K562 (cell line): ENCODE data around the gene SLC4A1. TPM values are rescaled to one million over a fixed set of nuclear protein-coding genes. Genes with fewer than 3 reads are reported as not detected.

Source experiments
- CBX5 ChIP-seq: IDR thresholded peaks from 2 replicates; pipeline ENCODE4 v1.6.1; 2014; ENCODE audit warnings: low read depth, borderline replicate concordance
- GATAD2A ChIP-seq: fragments of 450-650 bp; IDR thresholded peaks from 2 replicates; pipeline ENCODE4 v1.6.1; 2017
- HDAC8 ChIP-seq: fragments of 450-650 bp; IDR thresholded peaks from 2 replicates; pipeline ENCODE4 v1.6.1; 2016; ENCODE audit warnings: mild to moderate bottlenecking, missing genetic modification characterization, moderate library complexity, missing compliant biosample characterization
- LEF1 ChIP-seq: fragments of 450-650 bp; IDR thresholded peaks from 2 replicates; pipeline ENCODE4 v1.6.1; 2016; ENCODE audit warnings: mild to moderate bottlenecking
- MYBL2 ChIP-seq, 2 experiments: fragments of 450-650 bp in 1 of 2; sonication (generic) in 1 of 2; formaldehyde crosslinking in 1 of 2; IDR thresholded peaks; 2 replicates each; pipeline versions ENCODE4 v1.6.1 to v1.8.1; 2017 to 2022; ENCODE audit warnings: borderline replicate concordance in 1 of 2, inconsistent platforms in 1 of 2, low read depth in 1 of 2, mild to moderate bottlenecking in 1 of 2, missing genetic modification reagents in 1 of 2, moderate library complexity in 1 of 2
- NFXL1 ChIP-seq: fragments of 450-650 bp; formaldehyde crosslinking; IDR thresholded peaks from 2 replicates; pipeline ENCODE4 v1.4.0; 2021; ENCODE audit warnings: mild to moderate bottlenecking
- NR3C1 ChIP-seq: sonication (generic); formaldehyde crosslinking; IDR thresholded peaks from 2 replicates; pipeline ENCODE4 v1.8.1; 2022; ENCODE audit warnings: missing genetic modification reagents
- SRSF1 ChIP-seq: fragments of 200-400 bp; formaldehyde crosslinking; IDR thresholded peaks from 2 replicates; pipeline ENCODE4 v1.6.1; 2017; ENCODE audit warnings: mild to moderate bottlenecking, low read depth, low read length, moderate library complexity
- SRSF9 ChIP-seq: fragments of 200-400 bp; formaldehyde crosslinking; IDR thresholded peaks from 2 replicates; pipeline ENCODE4 v1.6.1; 2017; ENCODE audit warnings: low read depth, low read length, borderline replicate concordance
- ZNF57 ChIP-seq: fragments of 450-650 bp; formaldehyde crosslinking; IDR thresholded peaks from 2 replicates; pipeline ENCODE4 v1.4.0; 2020; ENCODE audit warnings: mild to moderate bottlenecking, moderate library complexity
- polyA plus RNA-seq, 8 experiments: library from polyadenylated mRNA; depleted of rRNA in 4 of 8; stranded (reverse) in 5 of 8; unstranded in 3 of 8; fragments of >200 nt; fragmentation: Nextera tagmentation in 2 of 8; fragmentation: Illumina TruSeq in 1 of 8; extraction: Ambion mirVana in 2 of 8; extraction: Trizol in 1 of 8; gene quantifications; 2 replicates each; pipeline versions ENCODE4 v1.2.1 to v1.2.3, GENCODE V29; 2011 to 2014; ENCODE audit warnings: inconsistent platforms in 1 of 8, missing spikeins in 1 of 8
- total RNA-seq, 7 experiments: library from RNA; depleted of rRNA in 6 of 7; stranded (reverse); fragments of >200 nt in 6 of 7; fragmentation: Illumina TruSeq in 2 of 7; extraction: Trizol in 2 of 7; gene quantifications; 2 replicates each; pipeline versions ENCODE4 v1.2.1 to v1.2.3, GENCODE V29; 2011 to 2021; ENCODE audit warnings: low replicate concordance in 1 of 7
- TF ChIP-seq, protein P1 (sequence below): fragments of 450-650 bp; formaldehyde crosslinking; IDR thresholded peaks from 2 replicates; pipeline ENCODE4 v1.4.0; 2020; ENCODE audit warnings: mild to moderate bottlenecking, moderate library complexity
- TF ChIP-seq, protein P2 (sequence below): fragments of 250-450 bp; sonication (Bioruptor Pico); IDR thresholded peaks from 2 replicates; pipeline ENCODE4 v1.8.0; 2022; ENCODE audit warnings: inconsistent platforms
- TF ChIP-seq, protein P3 (sequence below): sonication (generic); formaldehyde crosslinking; IDR thresholded peaks from 2 replicates; pipeline ENCODE4 v1.8.0; 2022; ENCODE audit warnings: missing genetic modification reagents, mild to moderate bottlenecking, borderline replicate concordance
- TF ChIP-seq, protein P4 (sequence below): sonication (generic); formaldehyde crosslinking; IDR thresholded peaks from 2 replicates; pipeline ENCODE4 v1.8.0; 2022; ENCODE audit warnings: mild to moderate bottlenecking, missing genetic modification reagents
- TF ChIP-seq, protein P5 (sequence below): IDR thresholded peaks from 2 replicates; pipeline ENCODE4 v1.6.1; 2011; ENCODE audit not compliant: insufficient read length; ENCODE audit errors: extremely low read depth

The SLC4A1 gene
- total and polyA plus RNA-seq, 9 of the 15 experiments (the other 6 are each of a cell fraction or from before 2014, with no cell fraction given), result 0.14 to 1.00 (median 0.53) TPM

DNA sequence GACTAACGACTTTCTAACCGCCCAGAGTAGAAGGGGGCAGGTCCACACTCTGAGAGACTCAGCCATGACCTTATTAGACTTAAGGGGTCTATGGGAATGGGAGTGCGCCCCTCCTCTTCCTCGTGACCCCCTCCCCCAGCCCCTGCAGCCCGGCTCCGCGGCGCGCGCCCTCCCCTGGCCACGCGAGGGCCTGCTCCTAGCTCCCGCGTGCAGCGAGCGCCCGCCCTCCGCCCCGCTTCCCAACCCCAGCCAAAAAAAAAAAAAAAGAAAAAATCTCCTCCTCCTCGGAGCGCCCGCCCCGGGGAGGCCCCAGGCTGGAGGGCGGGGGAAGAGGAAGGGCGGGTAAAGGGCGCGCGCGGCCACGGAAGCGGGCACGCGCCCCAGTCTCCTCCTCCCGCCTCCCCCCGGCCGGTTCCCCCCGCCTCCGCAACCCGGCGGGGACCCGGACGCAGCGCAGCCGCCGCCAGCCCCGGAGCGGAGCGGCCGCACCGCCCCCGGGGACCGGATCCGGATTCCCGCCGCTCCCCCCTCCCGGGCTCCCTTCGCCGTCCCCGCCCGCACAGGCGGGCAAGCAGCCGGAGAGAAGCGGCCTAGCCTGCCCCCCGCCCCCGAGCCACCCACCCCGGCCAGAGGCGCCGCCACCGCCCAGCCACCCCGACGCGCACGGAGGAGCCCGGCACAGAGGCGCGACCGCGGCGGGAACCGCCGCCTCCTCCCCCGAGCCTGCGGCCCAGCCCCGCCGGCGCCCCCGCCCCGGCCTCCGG is 49.4 kb downstream of the SLC4A1 start (continued):
- TF ChIP-seq, protein P1, sequence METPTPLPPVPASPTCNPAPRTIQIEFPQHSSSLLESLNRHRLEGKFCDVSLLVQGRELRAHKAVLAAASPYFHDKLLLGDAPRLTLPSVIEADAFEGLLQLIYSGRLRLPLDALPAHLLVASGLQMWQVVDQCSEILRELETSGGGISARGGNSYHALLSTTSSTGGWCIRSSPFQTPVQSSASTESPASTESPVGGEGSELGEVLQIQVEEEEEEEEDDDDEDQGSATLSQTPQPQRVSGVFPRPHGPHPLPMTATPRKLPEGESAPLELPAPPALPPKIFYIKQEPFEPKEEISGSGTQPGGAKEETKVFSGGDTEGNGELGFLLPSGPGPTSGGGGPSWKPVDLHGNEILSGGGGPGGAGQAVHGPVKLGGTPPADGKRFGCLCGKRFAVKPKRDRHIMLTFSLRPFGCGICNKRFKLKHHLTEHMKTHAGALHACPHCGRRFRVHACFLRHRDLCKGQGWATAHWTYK (CRISPR knock-in tag), result no peak
- TF ChIP-seq, protein P2, sequence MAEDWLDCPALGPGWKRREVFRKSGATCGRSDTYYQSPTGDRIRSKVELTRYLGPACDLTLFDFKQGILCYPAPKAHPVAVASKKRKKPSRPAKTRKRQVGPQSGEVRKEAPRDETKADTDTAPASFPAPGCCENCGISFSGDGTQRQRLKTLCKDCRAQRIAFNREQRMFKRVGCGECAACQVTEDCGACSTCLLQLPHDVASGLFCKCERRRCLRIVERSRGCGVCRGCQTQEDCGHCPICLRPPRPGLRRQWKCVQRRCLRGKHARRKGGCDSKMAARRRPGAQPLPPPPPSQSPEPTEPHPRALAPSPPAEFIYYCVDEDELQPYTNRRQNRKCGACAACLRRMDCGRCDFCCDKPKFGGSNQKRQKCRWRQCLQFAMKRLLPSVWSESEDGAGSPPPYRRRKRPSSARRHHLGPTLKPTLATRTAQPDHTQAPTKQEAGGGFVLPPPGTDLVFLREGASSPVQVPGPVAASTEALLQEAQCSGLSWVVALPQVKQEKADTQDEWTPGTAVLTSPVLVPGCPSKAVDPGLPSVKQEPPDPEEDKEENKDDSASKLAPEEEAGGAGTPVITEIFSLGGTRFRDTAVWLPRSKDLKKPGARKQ (CRISPR knock-in tag), result no peak
- TF ChIP-seq LEF1 (no peak), SRSF9 (no peak), SRSF1 (no peak), CBX5 (no peak), MYBL2 (IDR thresholded peaks at IDR 0.05; ENCODE audit: low read depth) (no peak), MYBL2 (CRISPR knock-in tag; IDR thresholded peaks at IDR 0.05; ENCODE audit: borderline replicate concordance) (no peak), HDAC8 (tag) (no peak), NFXL1 (CRISPR knock-in tag) (no peak), NR3C1 (CRISPR knock-in tag) (no peak), ZNF57 (CRISPR knock-in tag) (no peak), GATAD2A (0 out of 2 replicates have a peak, but pooled peaks have one; percentile 40)
- TF ChIP-seq, protein P3, sequence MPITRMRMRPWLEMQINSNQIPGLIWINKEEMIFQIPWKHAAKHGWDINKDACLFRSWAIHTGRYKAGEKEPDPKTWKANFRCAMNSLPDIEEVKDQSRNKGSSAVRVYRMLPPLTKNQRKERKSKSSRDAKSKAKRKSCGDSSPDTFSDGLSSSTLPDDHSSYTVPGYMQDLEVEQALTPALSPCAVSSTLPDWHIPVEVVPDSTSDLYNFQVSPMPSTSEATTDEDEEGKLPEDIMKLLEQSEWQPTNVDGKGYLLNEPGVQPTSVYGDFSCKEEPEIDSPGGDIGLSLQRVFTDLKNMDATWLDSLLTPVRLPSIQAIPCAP, result no peak
- TF ChIP-seq, protein P4, sequence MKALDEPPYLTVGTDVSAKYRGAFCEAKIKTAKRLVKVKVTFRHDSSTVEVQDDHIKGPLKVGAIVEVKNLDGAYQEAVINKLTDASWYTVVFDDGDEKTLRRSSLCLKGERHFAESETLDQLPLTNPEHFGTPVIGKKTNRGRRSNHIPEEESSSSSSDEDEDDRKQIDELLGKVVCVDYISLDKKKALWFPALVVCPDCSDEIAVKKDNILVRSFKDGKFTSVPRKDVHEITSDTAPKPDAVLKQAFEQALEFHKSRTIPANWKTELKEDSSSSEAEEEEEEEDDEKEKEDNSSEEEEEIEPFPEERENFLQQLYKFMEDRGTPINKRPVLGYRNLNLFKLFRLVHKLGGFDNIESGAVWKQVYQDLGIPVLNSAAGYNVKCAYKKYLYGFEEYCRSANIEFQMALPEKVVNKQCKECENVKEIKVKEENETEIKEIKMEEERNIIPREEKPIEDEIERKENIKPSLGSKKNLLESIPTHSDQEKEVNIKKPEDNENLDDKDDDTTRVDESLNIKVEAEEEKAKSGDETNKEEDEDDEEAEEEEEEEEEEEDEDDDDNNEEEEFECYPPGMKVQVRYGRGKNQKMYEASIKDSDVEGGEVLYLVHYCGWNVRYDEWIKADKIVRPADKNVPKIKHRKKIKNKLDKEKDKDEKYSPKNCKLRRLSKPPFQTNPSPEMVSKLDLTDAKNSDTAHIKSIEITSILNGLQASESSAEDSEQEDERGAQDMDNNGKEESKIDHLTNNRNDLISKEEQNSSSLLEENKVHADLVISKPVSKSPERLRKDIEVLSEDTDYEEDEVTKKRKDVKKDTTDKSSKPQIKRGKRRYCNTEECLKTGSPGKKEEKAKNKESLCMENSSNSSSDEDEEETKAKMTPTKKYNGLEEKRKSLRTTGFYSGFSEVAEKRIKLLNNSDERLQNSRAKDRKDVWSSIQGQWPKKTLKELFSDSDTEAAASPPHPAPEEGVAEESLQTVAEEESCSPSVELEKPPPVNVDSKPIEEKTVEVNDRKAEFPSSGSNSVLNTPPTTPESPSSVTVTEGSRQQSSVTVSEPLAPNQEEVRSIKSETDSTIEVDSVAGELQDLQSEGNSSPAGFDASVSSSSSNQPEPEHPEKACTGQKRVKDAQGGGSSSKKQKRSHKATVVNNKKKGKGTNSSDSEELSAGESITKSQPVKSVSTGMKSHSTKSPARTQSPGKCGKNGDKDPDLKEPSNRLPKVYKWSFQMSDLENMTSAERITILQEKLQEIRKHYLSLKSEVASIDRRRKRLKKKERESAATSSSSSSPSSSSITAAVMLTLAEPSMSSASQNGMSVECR, result peak; percentile 30; the same call in 1 of the 2 replicates
- TF ChIP-seq, protein P5, sequence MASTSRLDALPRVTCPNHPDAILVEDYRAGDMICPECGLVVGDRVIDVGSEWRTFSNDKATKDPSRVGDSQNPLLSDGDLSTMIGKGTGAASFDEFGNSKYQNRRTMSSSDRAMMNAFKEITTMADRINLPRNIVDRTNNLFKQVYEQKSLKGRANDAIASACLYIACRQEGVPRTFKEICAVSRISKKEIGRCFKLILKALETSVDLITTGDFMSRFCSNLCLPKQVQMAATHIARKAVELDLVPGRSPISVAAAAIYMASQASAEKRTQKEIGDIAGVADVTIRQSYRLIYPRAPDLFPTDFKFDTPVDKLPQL, result no peak
